Subcutaneous adipose tissue (tissue), 4 donors: Measurements from ENCODE around the gene ARRB1. TPM values are rescaled to one million over a fixed set of nuclear protein-coding genes. Genes with fewer than 3 reads are reported as not detected.

Experiments used
- total RNA-seq, 4 donors: library from RNA; depleted of rRNA; stranded (reverse); fragments of >200 nt; gene quantifications; one replicate each; pipeline ENCODE4 v1.1.0, GENCODE V29; 2016
- TF ChIP-seq, protein P1 (sequence below): fragments of 450-650 bp; IDR thresholded peaks from one replicate; pipeline ENCODE4 v1.5.1; 2016; ENCODE audit warnings: low read depth, mild to moderate bottlenecking, control low read depth, antibody characterized with exemption, moderate library complexity

ARRB1 gene
- total RNA-seq, 4 donors from 2014 or later: 34.8 to 125 (median 63.0) TPM

DNA sequence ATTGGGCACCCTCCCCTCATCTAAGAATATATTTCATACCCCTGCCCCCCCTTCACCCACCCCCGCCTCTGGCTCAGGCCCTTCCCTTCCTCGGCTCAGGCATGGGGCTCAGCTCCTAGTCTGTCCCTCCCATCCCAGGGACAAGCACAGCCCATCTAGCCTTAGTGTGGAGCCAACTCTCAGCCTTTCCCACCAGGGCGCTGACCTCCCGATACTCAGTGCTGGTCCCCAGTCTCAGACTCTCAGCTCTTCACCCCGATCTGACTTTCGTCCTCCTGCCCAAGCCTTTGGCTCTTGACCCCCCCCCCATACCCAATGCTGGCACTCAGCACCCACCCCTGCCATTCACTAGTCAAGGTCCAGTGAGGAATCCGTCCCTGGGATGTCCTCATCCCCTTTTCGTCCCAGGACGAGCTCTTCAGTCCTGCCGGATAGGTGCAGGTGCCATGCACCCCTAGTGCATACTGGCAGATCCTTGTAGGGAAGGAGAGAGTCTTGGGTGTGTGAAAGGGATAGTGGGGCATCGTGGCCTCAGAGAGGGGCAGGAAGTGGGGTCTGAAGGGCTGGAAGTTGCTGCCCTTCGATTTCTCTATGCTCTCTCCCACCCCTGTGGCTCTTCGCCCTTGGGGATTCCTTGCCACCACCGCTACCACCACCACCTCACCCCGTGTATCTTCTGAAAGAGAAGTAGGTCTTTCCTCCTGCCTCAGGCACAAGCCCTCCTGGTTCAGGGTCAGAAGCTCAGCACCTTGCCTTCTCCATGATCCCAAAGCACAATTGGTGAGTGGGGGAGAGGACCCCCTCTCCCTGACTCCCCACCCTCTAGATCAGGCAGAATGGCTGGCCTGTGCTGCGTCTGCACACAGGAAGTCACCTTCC is 108.5 kb downstream of the ARRB1 start:
- TF ChIP-seq, protein P1, sequence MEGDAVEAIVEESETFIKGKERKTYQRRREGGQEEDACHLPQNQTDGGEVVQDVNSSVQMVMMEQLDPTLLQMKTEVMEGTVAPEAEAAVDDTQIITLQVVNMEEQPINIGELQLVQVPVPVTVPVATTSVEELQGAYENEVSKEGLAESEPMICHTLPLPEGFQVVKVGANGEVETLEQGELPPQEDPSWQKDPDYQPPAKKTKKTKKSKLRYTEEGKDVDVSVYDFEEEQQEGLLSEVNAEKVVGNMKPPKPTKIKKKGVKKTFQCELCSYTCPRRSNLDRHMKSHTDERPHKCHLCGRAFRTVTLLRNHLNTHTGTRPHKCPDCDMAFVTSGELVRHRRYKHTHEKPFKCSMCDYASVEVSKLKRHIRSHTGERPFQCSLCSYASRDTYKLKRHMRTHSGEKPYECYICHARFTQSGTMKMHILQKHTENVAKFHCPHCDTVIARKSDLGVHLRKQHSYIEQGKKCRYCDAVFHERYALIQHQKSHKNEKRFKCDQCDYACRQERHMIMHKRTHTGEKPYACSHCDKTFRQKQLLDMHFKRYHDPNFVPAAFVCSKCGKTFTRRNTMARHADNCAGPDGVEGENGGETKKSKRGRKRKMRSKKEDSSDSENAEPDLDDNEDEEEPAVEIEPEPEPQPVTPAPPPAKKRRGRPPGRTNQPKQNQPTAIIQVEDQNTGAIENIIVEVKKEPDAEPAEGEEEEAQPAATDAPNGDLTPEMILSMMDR: no peak

DNA sequence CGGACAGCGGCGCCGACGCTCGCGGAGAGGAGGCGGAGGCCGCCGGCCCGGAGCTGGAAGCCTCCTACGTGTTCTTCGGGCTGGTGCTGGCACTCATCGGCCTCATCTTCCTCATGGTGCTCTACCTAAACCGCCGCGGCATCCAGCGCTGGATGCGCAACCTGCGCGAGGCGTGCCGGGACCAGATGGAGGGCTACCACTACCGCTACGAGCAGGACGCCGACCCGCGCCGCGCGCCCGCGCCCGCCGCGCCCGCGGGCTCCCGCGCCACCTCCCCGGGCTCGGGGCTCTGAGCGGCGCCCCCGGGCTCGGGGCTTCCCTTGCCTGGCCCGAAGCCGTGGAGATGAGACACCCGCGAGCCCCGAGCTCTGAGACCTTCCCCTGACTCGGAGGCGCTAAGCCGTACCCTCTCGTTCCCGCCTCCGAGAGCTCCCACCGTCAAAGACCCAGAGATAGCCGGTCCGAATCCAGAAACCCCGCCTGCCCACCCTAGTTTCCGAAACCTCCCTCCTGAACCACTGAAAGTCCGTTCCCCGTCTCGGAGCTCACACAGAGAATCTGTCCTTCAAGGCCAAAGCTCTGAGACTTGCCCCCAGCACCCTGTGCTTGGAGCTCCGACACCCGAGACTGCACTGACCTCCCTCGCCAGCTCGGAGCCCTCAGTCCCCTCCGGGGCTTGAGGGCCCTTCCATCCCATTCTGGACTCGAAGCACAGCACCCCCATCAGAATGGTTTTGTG is 109.4 kb downstream of the ARRB1 start:
- TF ChIP-seq, protein P1: no peak

DNA sequence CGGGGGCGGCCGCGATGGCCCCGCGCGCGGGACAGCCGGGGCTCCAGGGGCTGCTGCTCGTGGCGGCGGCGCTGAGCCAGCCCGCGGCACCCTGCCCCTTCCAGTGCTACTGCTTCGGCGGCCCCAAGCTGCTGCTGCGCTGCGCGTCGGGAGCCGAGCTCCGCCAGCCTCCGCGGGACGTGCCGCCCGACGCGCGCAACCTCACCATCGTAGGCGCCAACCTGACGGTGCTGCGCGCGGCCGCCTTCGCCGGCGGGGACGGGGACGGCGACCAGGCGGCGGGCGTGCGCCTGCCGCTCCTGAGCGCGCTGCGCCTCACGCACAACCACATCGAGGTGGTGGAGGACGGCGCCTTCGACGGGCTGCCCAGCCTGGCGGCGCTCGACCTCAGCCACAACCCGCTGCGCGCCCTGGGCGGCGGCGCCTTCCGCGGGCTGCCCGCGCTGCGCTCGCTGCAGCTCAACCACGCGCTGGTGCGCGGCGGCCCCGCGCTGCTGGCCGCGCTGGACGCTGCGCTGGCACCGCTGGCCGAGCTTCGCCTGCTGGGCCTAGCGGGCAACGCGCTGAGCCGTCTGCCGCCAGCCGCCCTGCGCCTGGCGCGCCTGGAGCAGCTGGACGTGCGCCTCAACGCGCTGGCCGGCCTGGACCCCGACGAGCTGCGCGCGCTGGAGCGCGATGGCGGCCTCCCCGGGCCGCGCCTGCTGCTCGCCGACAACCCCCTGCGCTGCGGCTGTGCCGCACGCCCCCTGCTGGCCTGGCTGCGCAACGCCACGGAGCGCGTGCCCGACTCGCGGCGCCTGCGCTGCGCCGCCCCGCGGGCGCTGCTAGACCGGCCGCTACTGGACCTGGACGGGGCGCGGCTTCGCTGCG is 110.2 kb downstream of the ARRB1 start:
- TF ChIP-seq, protein P1: no peak

DNA sequence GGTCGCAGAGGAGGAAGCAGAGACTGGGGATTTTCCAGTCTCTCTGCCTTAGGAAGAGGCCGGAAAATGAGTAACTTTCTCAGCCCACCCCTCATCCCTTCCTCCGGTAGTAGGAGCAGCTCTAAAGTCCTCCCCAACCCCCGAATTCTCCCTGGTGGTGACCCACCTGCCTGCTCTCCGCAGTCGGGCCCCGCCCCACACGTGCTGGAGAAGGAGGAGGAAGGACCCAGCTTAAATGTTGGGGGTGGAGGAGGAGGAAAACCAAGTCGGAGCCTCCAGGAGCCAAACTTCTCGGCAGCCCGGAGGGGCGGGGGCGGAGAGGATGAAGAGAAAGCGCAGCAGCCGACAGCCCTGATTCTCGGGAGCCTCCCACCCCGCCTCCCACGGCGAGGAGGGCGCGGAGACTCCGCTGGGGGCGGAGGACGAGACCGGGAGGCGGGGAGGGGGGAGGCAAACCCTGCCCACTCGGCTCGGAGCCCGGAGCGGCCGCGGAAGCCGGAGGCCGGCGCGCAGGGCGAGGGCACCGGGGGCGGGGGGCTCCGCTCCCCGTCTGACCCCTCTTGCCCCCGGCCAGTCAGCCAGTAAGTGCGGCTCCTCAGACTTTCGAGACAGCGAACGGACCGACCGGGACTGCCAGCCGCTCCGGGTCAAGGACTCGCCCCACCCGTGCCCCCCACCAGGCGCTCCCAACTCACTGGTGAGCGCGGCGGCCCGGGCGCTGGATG is 111.0 kb downstream of the ARRB1 start, which contains the start of gene TPBGL:
TPBGL (plus strand) TSS at position 464 of the 725 bp plus-strand sequence. CDS start 276 bp downstream, outside the sequence.
- TF ChIP-seq, protein P1: no peak

DNA sequence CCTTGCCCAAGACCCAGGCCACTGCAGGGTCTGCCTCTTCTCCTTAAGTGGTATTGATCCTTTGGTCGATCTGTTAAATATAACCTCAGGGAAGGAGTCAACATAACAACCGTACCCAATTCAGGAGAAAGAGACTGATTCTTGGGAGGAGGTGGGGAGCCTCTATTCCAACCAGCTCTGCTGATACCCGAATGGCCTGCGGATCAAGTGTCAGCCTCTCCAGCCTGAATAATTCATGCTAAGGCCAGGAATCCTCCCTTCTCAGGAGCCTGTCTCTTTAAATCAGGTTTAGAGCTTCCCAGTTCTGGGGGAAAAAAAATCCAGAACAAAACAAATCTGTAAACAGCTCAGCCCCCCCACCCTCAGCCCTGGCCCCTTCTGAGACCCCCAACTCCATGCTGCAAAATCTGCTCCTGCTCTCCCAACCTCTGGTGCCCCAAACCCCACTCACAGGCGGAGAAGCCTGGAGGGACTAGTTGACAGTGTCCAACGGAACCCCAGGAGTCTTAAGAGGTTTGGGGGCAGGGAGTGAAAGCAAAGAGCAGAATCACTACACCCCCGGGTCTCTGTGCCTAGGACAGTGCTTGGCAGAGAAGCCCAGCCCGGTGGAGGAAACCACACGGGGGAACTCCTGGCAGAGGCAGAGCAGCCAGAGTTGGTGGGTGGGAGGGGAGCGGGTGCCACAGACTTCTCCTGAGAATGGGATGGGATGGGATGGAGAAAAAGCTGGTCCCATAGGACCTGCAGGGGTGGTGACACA is 111.8 kb downstream of the ARRB1 start:
- TF ChIP-seq, protein P1: no peak
